K562 (cell line): ENCODE measurements around the gene SNRNP70. TPM values are rescaled to one million over a fixed set of nuclear protein-coding genes. Genes with fewer than 3 reads are reported as not detected.

Source experiments
- ARID2 ChIP-seq: fragments of 450-650 bp; IDR thresholded peaks from 2 replicates; pipeline ENCODE4 v1.6.1; 2017; ENCODE audit warnings: antibody characterized with exemption, mild to moderate bottlenecking
- DMBX1 ChIP-seq: fragments of 250-450 bp; sonication (Bioruptor Pico); IDR thresholded peaks from 2 replicates; pipeline ENCODE4 v1.8.0; 2022; ENCODE audit warnings: inconsistent platforms, mild to moderate bottlenecking, moderate library complexity, borderline replicate concordance
- ETV1 ChIP-seq: fragments of 450-650 bp; conservative IDR thresholded peaks from 2 replicates; pipeline ENCODE4 v1.6.1; 2016; ENCODE audit warnings: missing genetic modification characterization, control low read depth, low read depth, missing compliant biosample characterization
- ETV6 ChIP-seq, 3 experiments: fragments of 150-350 bp in 1 of 3; sonication (generic) in 1 of 3; formaldehyde crosslinking in 1 of 3; IDR thresholded peaks; 2 replicates each; pipeline versions ENCODE4 v1.6.1 to v1.8.0; 2014 to 2022; ENCODE audit warnings: borderline replicate concordance in 2 of 3, low read depth in 2 of 3, antibody characterized with exemption in 1 of 3, low read length in 1 of 3, mild to moderate bottlenecking in 1 of 3, missing genetic modification reagents in 1 of 3
- HSF4 ChIP-seq: fragments of 250-450 bp; sonication (Bioruptor Pico); IDR thresholded peaks from 2 replicates; pipeline ENCODE4 v2.1.2; 2022; ENCODE audit warnings: mild to moderate bottlenecking, moderate library complexity, borderline replicate concordance
- MAFF ChIP-seq: IDR thresholded peaks from 2 replicates; pipeline ENCODE4 v1.6.1; 2012; ENCODE audit warnings: low read length, improper control_type of control experiment
- SMARCE1 ChIP-seq: fragments of 450-650 bp; IDR thresholded peaks from 2 replicates; pipeline ENCODE4 v1.7.1; 2016; ENCODE audit warnings: mild to moderate bottlenecking
- SOX6 ChIP-seq: fragments of 450-650 bp; IDR thresholded peaks from 2 replicates; pipeline ENCODE4 v1.6.1; 2014; ENCODE audit warnings: mild to moderate bottlenecking
- SP1 ChIP-seq: sonication (generic); formaldehyde crosslinking; IDR thresholded peaks from 2 replicates; pipeline ENCODE4 v1.8.1; 2022; ENCODE audit warnings: mild to moderate bottlenecking, missing genetic modification reagents
- SREBF1 ChIP-seq: fragments of 150-350 bp; IDR thresholded peaks from 2 replicates; pipeline ENCODE4 v1.6.1; 2014; ENCODE audit warnings: antibody characterized with exemption, low read depth, low read length, borderline replicate concordance
- TBL1XR1 ChIP-seq, 2 experiments: IDR thresholded peaks; 2 replicates each; pipeline ENCODE4 v1.6.1; 2012; ENCODE audit warnings: improper control_type of control experiment in 2 of 2, low read length in 2 of 2, mild to moderate bottlenecking in 1 of 2
- ZNF431 ChIP-seq: sonication (generic); formaldehyde crosslinking; IDR thresholded peaks from 2 replicates; pipeline ENCODE4 v1.8.0; 2022; ENCODE audit warnings: mild to moderate bottlenecking, missing genetic modification reagents
- ZNF589 ChIP-seq: fragments of 200-800 bp; sonication (Bioruptor generic); IDR thresholded peaks from 2 replicates; pipeline ENCODE4 v1.6.1; 2016; ENCODE audit warnings: low read depth, missing genetic modification characterization, missing compliant biosample characterization
- polyA plus RNA-seq, 8 experiments: library from polyadenylated mRNA; depleted of rRNA in 4 of 8; stranded (reverse) in 5 of 8; unstranded in 3 of 8; fragments of >200 nt; fragmentation: Nextera tagmentation in 2 of 8; fragmentation: Illumina TruSeq in 1 of 8; extraction: Ambion mirVana in 2 of 8; extraction: Trizol in 1 of 8; gene quantifications; 2 replicates each; pipeline versions ENCODE4 v1.2.1 to v1.2.3, GENCODE V29; 2011 to 2014; ENCODE audit warnings: inconsistent platforms in 1 of 8, missing spikeins in 1 of 8
- total RNA-seq, 7 experiments: library from RNA; depleted of rRNA in 6 of 7; stranded (reverse); fragments of >200 nt in 6 of 7; fragmentation: Illumina TruSeq in 2 of 7; extraction: Trizol in 2 of 7; gene quantifications; 2 replicates each; pipeline versions ENCODE4 v1.2.1 to v1.2.3, GENCODE V29; 2011 to 2021; ENCODE audit warnings: low replicate concordance in 1 of 7
- TF ChIP-seq, protein P1 (sequence below): fragments of 200-800 bp; sonication (Bioruptor generic); IDR thresholded peaks from 2 replicates; pipeline ENCODE4 v1.6.1; 2017; ENCODE audit warnings: missing genetic modification characterization, missing compliant biosample characterization
- TF ChIP-seq, protein P2 (sequence below), 2 experiments: fragments of 450-650 bp in 1 of 2; sonication (generic) in 1 of 2; formaldehyde crosslinking in 1 of 2; IDR thresholded peaks in 1 of 2; conservative IDR thresholded peaks in 1 of 2; 2 replicates each; pipeline versions ENCODE4 v1.6.1 to v1.8.1; 2016 to 2023; ENCODE audit warnings: mild to moderate bottlenecking in 2 of 2, moderate library complexity in 2 of 2, inconsistent platforms in 1 of 2, missing genetic modification reagents in 1 of 2
- TF ChIP-seq, protein P3 (sequence below): sonication (generic); formaldehyde crosslinking; IDR thresholded peaks from 2 replicates; pipeline ENCODE4 v1.8.0; 2023; ENCODE audit warnings: missing genetic modification reagents, mild to moderate bottlenecking, borderline replicate concordance
- TF ChIP-seq, protein P4 (sequence below): fragments of 250-450 bp; sonication (Bioruptor Pico); IDR thresholded peaks from 2 replicates; pipeline ENCODE4 v1.8.0; 2022; ENCODE audit warnings: inconsistent platforms, mild to moderate bottlenecking, moderate library complexity, borderline replicate concordance

Gene SNRNP70
- total and polyA plus RNA-seq, 9 of the 15 experiments (the other 6 are each of a cell fraction or from before 2014, with no cell fraction given), result 2.8 to 496 (median 136) TPM

DNA sequence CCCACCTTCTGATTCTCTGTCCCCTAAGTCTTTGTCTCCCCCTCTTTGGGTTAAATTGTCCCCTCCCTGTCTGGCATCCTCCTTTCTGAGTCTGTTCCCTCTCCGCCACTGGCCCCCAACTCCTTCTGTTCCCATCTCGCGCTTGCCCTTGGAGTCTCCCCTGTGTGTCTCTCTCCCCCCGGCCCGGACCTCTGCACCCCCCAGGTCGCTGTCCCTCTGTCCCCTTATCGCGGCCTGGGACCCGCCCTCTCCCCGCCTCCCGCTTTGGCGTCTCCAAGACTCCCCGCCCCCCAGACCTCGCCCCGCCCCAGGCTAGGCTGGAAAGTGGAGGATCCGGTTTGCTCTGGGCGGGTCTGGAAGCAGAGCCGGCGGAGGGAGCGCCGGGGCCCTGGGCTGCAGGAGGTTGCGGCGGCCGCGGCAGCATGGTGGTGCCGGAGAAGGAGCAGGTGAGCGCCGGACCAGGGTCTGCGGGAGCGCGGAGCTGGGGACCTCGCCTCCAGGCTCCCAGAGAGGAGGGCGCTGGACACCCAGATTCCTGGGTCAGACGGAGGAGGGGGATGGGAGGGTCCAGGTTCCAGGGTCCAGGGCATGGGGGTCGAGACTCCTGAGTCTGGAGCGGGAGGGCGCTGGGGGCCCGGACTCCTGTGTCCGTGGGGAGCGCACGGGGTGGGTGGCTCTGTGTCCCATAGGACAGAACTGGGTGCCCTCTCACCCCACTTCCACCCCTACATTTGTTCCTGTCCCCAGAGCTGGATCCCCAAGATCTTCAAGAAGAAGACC, 72.4 kb downstream of the SNRNP70 start, which contains the start of gene TRPM4 (continued):
- TF ChIP-seq TBL1XR1 (IDR thresholded peaks at IDR 0.05; ENCODE audit: low read length in 2 of 2) (no peak), SP1 (CRISPR knock-in tag) (peak; percentile 50; the same call in 1 of the 2 replicates), SMARCE1 (peak; percentile 70; the same call in 1 of the 2 replicates), DMBX1 (no peak), MAFF (no peak), SOX6 (no peak), ETV6 (IDR thresholded peaks at IDR 0.05; ENCODE audit: borderline replicate concordance in 1 of 2, low read depth in 2 of 2, low read length in 1 of 2) (no peak), ETV6 (CRISPR knock-in tag; IDR thresholded peaks at IDR 0.05; ENCODE audit: borderline replicate concordance) (no peak), ZNF431 (CRISPR knock-in tag) (no peak; the same call in 1 of the 2 replicates), SREBF1 (no peak), ETV1 (tag) (0 out of 2 replicates have a peak, but pooled peaks have one; percentile 20), ZNF589 (no peak), ARID2 (0 out of 2 replicates have a peak, but pooled peaks have one; percentile 41), HSF4 (CRISPR knock-in tag) (no peak)
- TF ChIP-seq, protein P1, sequence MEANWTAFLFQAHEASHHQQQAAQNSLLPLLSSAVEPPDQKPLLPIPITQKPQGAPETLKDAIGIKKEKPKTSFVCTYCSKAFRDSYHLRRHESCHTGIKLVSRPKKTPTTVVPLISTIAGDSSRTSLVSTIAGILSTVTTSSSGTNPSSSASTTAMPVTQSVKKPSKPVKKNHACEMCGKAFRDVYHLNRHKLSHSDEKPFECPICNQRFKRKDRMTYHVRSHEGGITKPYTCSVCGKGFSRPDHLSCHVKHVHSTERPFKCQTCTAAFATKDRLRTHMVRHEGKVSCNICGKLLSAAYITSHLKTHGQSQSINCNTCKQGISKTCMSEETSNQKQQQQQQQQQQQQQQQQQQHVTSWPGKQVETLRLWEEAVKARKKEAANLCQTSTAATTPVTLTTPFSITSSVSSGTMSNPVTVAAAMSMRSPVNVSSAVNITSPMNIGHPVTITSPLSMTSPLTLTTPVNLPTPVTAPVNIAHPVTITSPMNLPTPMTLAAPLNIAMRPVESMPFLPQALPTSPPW (CRISPR knock-in tag), result peak; percentile 89
- TF ChIP-seq, protein P2, sequence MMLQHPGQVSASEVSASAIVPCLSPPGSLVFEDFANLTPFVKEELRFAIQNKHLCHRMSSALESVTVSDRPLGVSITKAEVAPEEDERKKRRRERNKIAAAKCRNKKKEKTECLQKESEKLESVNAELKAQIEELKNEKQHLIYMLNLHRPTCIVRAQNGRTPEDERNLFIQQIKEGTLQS (IDR thresholded peaks at IDR 0.05), result no peak
- TF ChIP-seq, protein P2 (CRISPR knock-in tag; conservative IDR thresholded peaks at IDR 0.05), result no peak
- TF ChIP-seq, protein P3, sequence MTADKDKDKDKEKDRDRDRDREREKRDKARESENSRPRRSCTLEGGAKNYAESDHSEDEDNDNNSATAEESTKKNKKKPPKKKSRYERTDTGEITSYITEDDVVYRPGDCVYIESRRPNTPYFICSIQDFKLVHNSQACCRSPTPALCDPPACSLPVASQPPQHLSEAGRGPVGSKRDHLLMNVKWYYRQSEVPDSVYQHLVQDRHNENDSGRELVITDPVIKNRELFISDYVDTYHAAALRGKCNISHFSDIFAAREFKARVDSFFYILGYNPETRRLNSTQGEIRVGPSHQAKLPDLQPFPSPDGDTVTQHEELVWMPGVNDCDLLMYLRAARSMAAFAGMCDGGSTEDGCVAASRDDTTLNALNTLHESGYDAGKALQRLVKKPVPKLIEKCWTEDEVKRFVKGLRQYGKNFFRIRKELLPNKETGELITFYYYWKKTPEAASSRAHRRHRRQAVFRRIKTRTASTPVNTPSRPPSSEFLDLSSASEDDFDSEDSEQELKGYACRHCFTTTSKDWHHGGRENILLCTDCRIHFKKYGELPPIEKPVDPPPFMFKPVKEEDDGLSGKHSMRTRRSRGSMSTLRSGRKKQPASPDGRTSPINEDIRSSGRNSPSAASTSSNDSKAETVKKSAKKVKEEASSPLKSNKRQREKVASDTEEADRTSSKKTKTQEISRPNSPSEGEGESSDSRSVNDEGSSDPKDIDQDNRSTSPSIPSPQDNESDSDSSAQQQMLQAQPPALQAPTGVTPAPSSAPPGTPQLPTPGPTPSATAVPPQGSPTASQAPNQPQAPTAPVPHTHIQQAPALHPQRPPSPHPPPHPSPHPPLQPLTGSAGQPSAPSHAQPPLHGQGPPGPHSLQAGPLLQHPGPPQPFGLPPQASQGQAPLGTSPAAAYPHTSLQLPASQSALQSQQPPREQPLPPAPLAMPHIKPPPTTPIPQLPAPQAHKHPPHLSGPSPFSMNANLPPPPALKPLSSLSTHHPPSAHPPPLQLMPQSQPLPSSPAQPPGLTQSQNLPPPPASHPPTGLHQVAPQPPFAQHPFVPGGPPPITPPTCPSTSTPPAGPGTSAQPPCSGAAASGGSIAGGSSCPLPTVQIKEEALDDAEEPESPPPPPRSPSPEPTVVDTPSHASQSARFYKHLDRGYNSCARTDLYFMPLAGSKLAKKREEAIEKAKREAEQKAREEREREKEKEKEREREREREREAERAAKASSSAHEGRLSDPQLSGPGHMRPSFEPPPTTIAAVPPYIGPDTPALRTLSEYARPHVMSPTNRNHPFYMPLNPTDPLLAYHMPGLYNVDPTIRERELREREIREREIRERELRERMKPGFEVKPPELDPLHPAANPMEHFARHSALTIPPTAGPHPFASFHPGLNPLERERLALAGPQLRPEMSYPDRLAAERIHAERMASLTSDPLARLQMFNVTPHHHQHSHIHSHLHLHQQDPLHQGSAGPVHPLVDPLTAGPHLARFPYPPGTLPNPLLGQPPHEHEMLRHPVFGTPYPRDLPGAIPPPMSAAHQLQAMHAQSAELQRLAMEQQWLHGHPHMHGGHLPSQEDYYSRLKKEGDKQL (CRISPR knock-in tag), result no peak
- TF ChIP-seq, protein P4, sequence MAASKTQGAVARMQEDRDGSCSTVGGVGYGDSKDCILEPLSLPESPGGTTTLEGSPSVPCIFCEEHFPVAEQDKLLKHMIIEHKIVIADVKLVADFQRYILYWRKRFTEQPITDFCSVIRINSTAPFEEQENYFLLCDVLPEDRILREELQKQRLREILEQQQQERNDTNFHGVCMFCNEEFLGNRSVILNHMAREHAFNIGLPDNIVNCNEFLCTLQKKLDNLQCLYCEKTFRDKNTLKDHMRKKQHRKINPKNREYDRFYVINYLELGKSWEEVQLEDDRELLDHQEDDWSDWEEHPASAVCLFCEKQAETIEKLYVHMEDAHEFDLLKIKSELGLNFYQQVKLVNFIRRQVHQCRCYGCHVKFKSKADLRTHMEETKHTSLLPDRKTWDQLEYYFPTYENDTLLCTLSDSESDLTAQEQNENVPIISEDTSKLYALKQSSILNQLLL, result no peak
